ENCODE data around the gene LUC7L3. TPM values are rescaled to one million over a fixed set of nuclear protein-coding genes. Genes with fewer than 3 reads are reported as not detected.
A peak's percentile ranks its signal among the peaks of the same experiment; 100 is the strongest.

LUC7L3 gene
- total and polyA plus RNA-seq, 2 of the 13 experiments (the other 11 are each of a cell fraction or from before 2014, with no cell fraction given), result 108 to 120 TPM

DNA sequence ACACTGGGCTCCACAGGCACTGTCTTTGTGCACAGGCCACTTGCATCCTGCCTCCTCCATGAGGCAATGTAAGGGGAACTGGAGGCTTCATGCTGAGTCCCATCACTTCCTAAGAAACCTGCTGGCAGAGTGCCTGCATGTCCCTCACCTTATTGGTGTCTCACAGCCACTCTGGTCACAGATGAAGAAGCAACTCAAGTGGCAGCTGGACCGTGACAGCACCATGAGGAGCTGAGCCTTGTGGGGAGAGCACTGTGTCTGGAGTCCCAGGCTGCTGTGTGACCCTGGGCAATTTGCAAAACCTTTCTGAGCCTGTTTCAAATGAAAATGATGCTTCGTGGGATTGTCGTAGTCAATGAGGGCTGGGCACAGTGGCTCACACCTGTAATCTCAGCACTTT lies 31.2 kb upstream of the LUC7L3 start:
- intact Hi-C loops (cut with micrococcal nuclease; ENCODE audit: unreplicated experiment) (no loop called here), in situ Hi-C loops (cut with HindIII; ENCODE audit: extremely low pct_ligation_motif_present, low pct_unique_long_range_greater_than_20kb) (no loop called here)
- H3K4me2 ChIP-seq (ENCODE audit: low read depth, low read length), result peak overlapping the region; percentile 14; the same call in 1 of the 2 replicates
- H3K4me1 ChIP-seq (ENCODE audit: insufficient read depth, low read length), result peaks cover 99% of the 10 kb centered on the region
- ATAC-seq, result no peak
- POLR2A ChIA-PET, result interaction anchor here (0.7 to 21.3 kb wide), 5 partner anchors 9 to 56 kb away, joined by 3 to 839 read pairs (median 9); partner anchors contain the start of genes ABCC3 and LUC7L3
- H2AFZ ChIP-seq (ENCODE audit: low read length), result no peak overlapping the region
- H3K9me3 ChIP-seq (ENCODE audit: low read length), result no peaks in the 10 kb centered on the region
- H3K27me3 ChIP-seq (ENCODE audit: control insufficient read depth in 1 of 2, insufficient read depth in 2 of 2, low read length in 2 of 2), result no peaks in the 10 kb centered on the region; a peak in 1 of 5 replicates
- FAIRE-seq, result peak; percentile 12
- H4K20me1 ChIP-seq (ENCODE audit: insufficient read depth, low read length), result no peaks in the 10 kb centered on the region
- no TSS peak for BruUV-seq (replicated peaks)
- CTCF ChIA-PET (ENCODE audit: low intra/inter-chr PET ratio, low total read pairs), result no interaction called here
- H3K4me3 ChIP-seq (replicated peaks in 1 of 3; ENCODE audit: insufficient read depth in 1 of 3, low read depth in 2 of 3, low read length in 3 of 3), result no peak overlapping the region
- H3K79me2 ChIP-seq (ENCODE audit: insufficient read depth, low read length), result peaks cover 18% of the 10 kb centered on the region
- no peak overlapping the region for H3K9ac ChIP-seq (ENCODE audit: insufficient read depth, low read depth, low read length)
- no peak for DNase-seq (ENCODE audit: low spot score)
- WGBS (ENCODE audit: low lambda C conversion rate), result 100% methylated on average over 3 of the region's 3 CpGs
- no peaks in the 10 kb centered on the region for H3K36me3 ChIP-seq (replicated peaks in 1 of 2; ENCODE audit: control insufficient read depth in 1 of 2, insufficient read depth in 2 of 2, low read length in 2 of 2)
- peak overlapping the region; percentile 99 for H3K27ac ChIP-seq (ENCODE audit: extremely low read length, insufficient read depth, low read length)
- peak; percentile 31; the same call in 1 of the 2 replicates for TF ChIP-seq RCOR2 (CRISPR knock-in tag; IDR thresholded peaks at IDR 0.05)
- peak; percentile 5; the same call in 1 of the 2 replicates for TF ChIP-seq SP4 (CRISPR knock-in tag; IDR thresholded peaks at IDR 0.05)
- TF ChIP-seq ZNF101 (CRISPR knock-in tag; IDR thresholded peaks at IDR 0.05; ENCODE audit: borderline replicate concordance, low read depth), result no peak
- TF ChIP-seq ZSCAN20 (CRISPR knock-in tag; IDR thresholded peaks at IDR 0.05; ENCODE audit: borderline replicate concordance), result no peak
- TF ChIP-seq ZNF674 (CRISPR knock-in tag; IDR thresholded peaks at IDR 0.05; ENCODE audit: low read depth), result no peak
- TF ChIP-seq, protein P1, sequence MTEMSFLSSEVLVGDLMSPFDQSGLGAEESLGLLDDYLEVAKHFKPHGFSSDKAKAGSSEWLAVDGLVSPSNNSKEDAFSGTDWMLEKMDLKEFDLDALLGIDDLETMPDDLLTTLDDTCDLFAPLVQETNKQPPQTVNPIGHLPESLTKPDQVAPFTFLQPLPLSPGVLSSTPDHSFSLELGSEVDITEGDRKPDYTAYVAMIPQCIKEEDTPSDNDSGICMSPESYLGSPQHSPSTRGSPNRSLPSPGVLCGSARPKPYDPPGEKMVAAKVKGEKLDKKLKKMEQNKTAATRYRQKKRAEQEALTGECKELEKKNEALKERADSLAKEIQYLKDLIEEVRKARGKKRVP (CRISPR knock-in tag; IDR thresholded peaks at IDR 0.05), result no peak
- no peak for TF ChIP-seq ZNF547 (CRISPR knock-in tag; IDR thresholded peaks at IDR 0.05)
- no peak for TF ChIP-seq ZSCAN9 (CRISPR knock-in tag; IDR thresholded peaks at IDR 0.05; ENCODE audit: borderline replicate concordance)
- TF ChIP-seq, protein P2, sequence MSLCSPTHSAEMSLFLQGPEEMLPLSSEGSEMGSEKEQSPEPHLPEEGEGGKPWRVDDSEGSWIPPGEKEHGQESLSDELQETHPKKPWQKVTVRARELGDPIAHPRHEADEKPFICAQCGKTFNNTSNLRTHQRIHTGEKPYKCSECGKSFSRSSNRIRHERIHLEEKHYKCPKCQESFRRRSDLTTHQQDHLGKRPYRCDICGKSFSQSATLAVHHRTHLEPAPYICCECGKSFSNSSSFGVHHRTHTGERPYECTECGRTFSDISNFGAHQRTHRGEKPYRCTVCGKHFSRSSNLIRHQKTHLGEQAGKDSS (CRISPR knock-in tag; IDR thresholded peaks at IDR 0.05; ENCODE audit: borderline replicate concordance, low read depth), result peak; percentile 100
- TF ChIP-seq, protein P3, sequence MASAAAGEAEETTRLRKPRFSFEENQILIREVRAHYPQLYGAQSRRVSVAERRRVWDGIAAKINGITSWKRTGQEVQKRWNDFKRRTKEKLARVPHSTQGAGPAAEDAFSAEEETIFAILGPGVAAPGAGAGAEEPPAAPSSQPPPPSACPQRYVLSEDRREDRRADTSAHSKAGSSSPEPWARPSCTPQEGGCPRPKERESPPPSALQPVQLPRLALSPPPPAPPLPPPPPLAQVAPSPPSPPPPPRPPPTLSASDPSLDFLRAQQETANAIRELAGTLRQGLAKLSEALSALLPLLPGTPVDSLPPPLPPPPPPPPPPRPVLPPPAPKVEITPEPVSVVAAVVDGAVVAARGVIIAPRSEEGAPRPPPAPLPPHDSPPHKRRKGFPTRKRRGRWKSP (CRISPR knock-in tag; IDR thresholded peaks at IDR 0.05), result no peak
- TF ChIP-seq ZMYM3 (CRISPR knock-in tag; IDR thresholded peaks at IDR 0.05), result peak; percentile 94
- TF ChIP-seq ZNF768 (CRISPR knock-in tag; IDR thresholded peaks at IDR 0.05), result peak; percentile 100
- TF ChIP-seq HOXA5 (CRISPR knock-in tag; IDR thresholded peaks at IDR 0.05), result no peak
- TF ChIP-seq SYNCRIP (IDR thresholded peaks at IDR 0.05; ENCODE audit: insufficient read depth, low read depth, low read length), result no peak
- TF ChIP-seq, protein P4, sequence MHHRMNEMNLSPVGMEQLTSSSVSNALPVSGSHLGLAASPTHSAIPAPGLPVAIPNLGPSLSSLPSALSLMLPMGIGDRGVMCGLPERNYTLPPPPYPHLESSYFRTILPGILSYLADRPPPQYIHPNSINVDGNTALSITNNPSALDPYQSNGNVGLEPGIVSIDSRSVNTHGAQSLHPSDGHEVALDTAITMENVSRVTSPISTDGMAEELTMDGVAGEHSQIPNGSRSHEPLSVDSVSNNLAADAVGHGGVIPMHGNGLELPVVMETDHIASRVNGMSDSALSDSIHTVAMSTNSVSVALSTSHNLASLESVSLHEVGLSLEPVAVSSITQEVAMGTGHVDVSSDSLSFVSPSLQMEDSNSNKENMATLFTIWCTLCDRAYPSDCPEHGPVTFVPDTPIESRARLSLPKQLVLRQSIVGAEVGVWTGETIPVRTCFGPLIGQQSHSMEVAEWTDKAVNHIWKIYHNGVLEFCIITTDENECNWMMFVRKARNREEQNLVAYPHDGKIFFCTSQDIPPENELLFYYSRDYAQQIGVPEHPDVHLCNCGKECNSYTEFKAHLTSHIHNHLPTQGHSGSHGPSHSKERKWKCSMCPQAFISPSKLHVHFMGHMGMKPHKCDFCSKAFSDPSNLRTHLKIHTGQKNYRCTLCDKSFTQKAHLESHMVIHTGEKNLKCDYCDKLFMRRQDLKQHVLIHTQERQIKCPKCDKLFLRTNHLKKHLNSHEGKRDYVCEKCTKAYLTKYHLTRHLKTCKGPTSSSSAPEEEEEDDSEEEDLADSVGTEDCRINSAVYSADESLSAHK (CRISPR knock-in tag; IDR thresholded peaks at IDR 0.05; ENCODE audit: borderline replicate concordance), result no peak
- TF ChIP-seq STAG1 (CRISPR knock-in tag; IDR thresholded peaks at IDR 0.05), result no peak
- no peak for TF ChIP-seq ZNF430 (CRISPR knock-in tag; IDR thresholded peaks at IDR 0.05)
- TF ChIP-seq BRD4 (CRISPR knock-in tag; IDR thresholded peaks at IDR 0.05), result no peak
- no peak for TF ChIP-seq ZNF24 (IDR thresholded peaks at IDR 0.05)
- TF ChIP-seq, protein P5, sequence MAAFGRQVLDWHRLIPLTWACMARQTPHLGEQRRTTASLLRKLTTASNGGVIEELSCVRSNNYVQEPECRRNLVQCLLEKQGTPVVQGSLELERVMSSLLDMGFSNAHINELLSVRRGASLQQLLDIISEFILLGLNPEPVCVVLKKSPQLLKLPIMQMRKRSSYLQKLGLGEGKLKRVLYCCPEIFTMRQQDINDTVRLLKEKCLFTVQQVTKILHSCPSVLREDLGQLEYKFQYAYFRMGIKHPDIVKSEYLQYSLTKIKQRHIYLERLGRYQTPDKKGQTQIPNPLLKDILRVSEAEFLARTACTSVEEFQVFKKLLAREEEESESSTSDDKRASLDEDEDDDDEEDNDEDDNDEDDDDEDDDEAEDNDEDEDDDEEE (CRISPR knock-in tag; IDR thresholded peaks at IDR 0.05), result no peak
